CD4-positive, CD25-positive, alpha-beta regulatory T cell (primary cell): ENCODE data around the gene OLFML1. TPM values are rescaled to one million over a fixed set of nuclear protein-coding genes. Genes with fewer than 3 reads are reported as not detected.

Experiments used
- ATAC-seq, 2 donors: fragments of 150-1000 bp; cut with Tn5 transposase; one replicate each; pipeline ENCODE4 v1.10.0; 2021; ENCODE audit warnings: low read depth in 2 of 2, moderate number of reproducible peaks in 2 of 2, moderate library complexity in 1 of 2
- DNase-seq, 3 donors: peaks; one replicate each; pipeline versions ENCODE4 v3.0.0 to v3.0.0-alpha.2; 2012 to 2022; ENCODE audit warnings: mixed read lengths in 1 of 3
- H3K27ac ChIP-seq: one replicate; pipeline ENCODE4 v1.7.0; 2013; ENCODE audit warnings: mild to moderate bottlenecking, low read length; ENCODE audit not compliant: insufficient read depth, poor library complexity, severe bottlenecking
- H3K27me3 ChIP-seq: one replicate; pipeline ENCODE4 v1.7.0; 2013; ENCODE audit warnings: low read length; ENCODE audit not compliant: control insufficient read depth, insufficient read depth
- H3K36me3 ChIP-seq: one replicate; pipeline ENCODE4 v1.7.0; 2013; ENCODE audit warnings: mild to moderate bottlenecking, low read length, moderate library complexity; ENCODE audit not compliant: control insufficient read depth, insufficient read depth
- H3K4me1 ChIP-seq: 2 replicates; pipeline ENCODE4 v1.7.0; 2013; ENCODE audit warnings: mild to moderate bottlenecking, low read length; ENCODE audit not compliant: insufficient read depth, control insufficient read depth, poor library complexity, severe bottlenecking
- H3K4me3 ChIP-seq: one replicate; pipeline ENCODE4 v1.7.0; 2013; ENCODE audit warnings: low read depth, mild to moderate bottlenecking, low read length, moderate library complexity
- H3K9me3 ChIP-seq, 2 experiments: 1 replicate in 1 of 2; 2 replicates in 1 of 2; pipeline ENCODE4 v1.7.0; 2013; ENCODE audit warnings: low read length in 2 of 2, mild to moderate bottlenecking in 1 of 2, moderate library complexity in 1 of 2; ENCODE audit not compliant: control insufficient read depth in 2 of 2
- H3K27ac Mint-ChIP-seq, 3 donors: one replicate each; pipeline ENCODE4 v1.8.0; 2020 to 2022; ENCODE audit warnings: mild to moderate bottlenecking in 3 of 3, mixed read lengths in 3 of 3, moderate library complexity in 2 of 3
- H3K27me3 Mint-ChIP-seq: one replicate; pipeline ENCODE4 v1.8.0; 2022; ENCODE audit warnings: mild to moderate bottlenecking, mixed read lengths
- H3K36me3 Mint-ChIP-seq: one replicate; pipeline ENCODE4 v1.8.0; 2020; ENCODE audit warnings: mixed read lengths
- H3K4me1 Mint-ChIP-seq, 4 donors: one replicate each; pipeline ENCODE4 v1.8.0; 2020 to 2022; ENCODE audit warnings: mixed read lengths in 4 of 4, mild to moderate bottlenecking in 1 of 4
- H3K4me3 Mint-ChIP-seq, 4 donors: one replicate each; pipeline ENCODE4 v1.8.0; 2020 to 2022; ENCODE audit warnings: mild to moderate bottlenecking in 4 of 4, mixed read lengths in 4 of 4, moderate library complexity in 3 of 4
- H3K9me3 Mint-ChIP-seq, 7 donors: one replicate each; pipeline ENCODE4 v1.8.0; 2020 to 2022; ENCODE audit warnings: mixed read lengths in 7 of 7, mild to moderate bottlenecking in 3 of 7, moderate library complexity in 2 of 7
- polyA plus RNA-seq, 4 donors: library from polyadenylated mRNA; unstranded; fragments of 300-500 nt; fragmentation: Illumina TruSeq; gene quantifications; one replicate each; pipeline ENCODE4 v1.2.3, GENCODE V29; 2021
- total RNA-seq: library from RNA; stranded (reverse); gene quantifications from one replicate; pipeline ENCODE4 v1.2.3, GENCODE V29; 2022

OLFML1 gene
- total and polyA plus RNA-seq, 5 donors from 2014 or later = 0.10 to 0.13 (median 0.11) TPM; not detected in 2

GRCh38 chr11:7547687-7548086, 62.4 kb downstream of the OLFML1 start:
- no peaks in the 10 kb centered on the region for H3K4me1 ChIP-seq
- H3K27me3 ChIP-seq = no peaks in the 10 kb centered on the region
- no peaks in the 10 kb centered on the region for H3K36me3 ChIP-seq
- H3K27me3 Mint-ChIP-seq = no peaks in the 10 kb centered on the region
- H3K4me3 Mint-ChIP-seq = no peak overlapping the region
- H3K4me1 Mint-ChIP-seq = peaks cover 0 to 12% (median 1%) of the 10 kb centered on the region in 4 donors
- H3K9me3 Mint-ChIP-seq = no peaks in the 10 kb centered on the region
- H3K27ac Mint-ChIP-seq = peak overlapping the region in 1 of 3 donors; percentile 34
- H3K36me3 Mint-ChIP-seq = peaks cover 10% of the 10 kb centered on the region
- H3K4me3 ChIP-seq = no peak overlapping the region
- no peaks in the 10 kb centered on the region for H3K9me3 ChIP-seq
- ATAC-seq (no peak), DNase-seq (no peak)
- no peak overlapping the region for H3K27ac ChIP-seq

- DNase-seq = peak in 2 of 3 donors; percentile 8 to 50
- H3K4me3 ChIP-seq = no peak overlapping the region
- H3K9me3 ChIP-seq = no peaks in the 10 kb centered on the region
- no peaks in the 10 kb centered on the region for H3K36me3 ChIP-seq
- no peaks in the 10 kb centered on the region for H3K27me3 ChIP-seq
- H3K36me3 Mint-ChIP-seq = peaks cover 12% of the 10 kb centered on the region
- H3K4me3 Mint-ChIP-seq = no peak overlapping the region
- no peak for ATAC-seq
- H3K4me1 Mint-ChIP-seq = peaks cover 0 to 12% (median 1%) of the 10 kb centered on the region in 4 donors
- no peak overlapping the region for H3K27ac Mint-ChIP-seq
- H3K4me1 ChIP-seq = no peaks in the 10 kb centered on the region
- H3K9me3 Mint-ChIP-seq = no peaks in the 10 kb centered on the region
- H3K27me3 Mint-ChIP-seq = no peaks in the 10 kb centered on the region
- no peak overlapping the region for H3K27ac ChIP-seq
Measured at GRCh38 chr11:7548659-7549274, 63.5 kb downstream of the OLFML1 start.

- Mint-ChIP-seq H3K27me3 (no peaks in the 10 kb centered on the region), H3K4me1 (peaks cover 0 to 12% (median 1%) of the 10 kb centered on the region in 4 donors), H3K4me3 (no peak overlapping the region), H3K36me3 (peaks cover 12% of the 10 kb centered on the region), H3K9me3 (no peaks in the 10 kb centered on the region), H3K27ac (peak overlapping the region in 1 of 3 donors; percentile 12)
- ATAC-seq = no peak
- no peak overlapping the region for H3K4me3 ChIP-seq
- no peaks in the 10 kb centered on the region for H3K27me3 ChIP-seq
- no peaks in the 10 kb centered on the region for H3K9me3 ChIP-seq
- no peak for DNase-seq
- H3K4me1 ChIP-seq = no peaks in the 10 kb centered on the region
- H3K27ac ChIP-seq = no peak overlapping the region
- H3K36me3 ChIP-seq = no peaks in the 10 kb centered on the region
Measured at GRCh38 chr11:7549681-7550080, 64.4 kb downstream of the OLFML1 start.

- Mint-ChIP-seq H3K36me3 (peaks cover 12% of the 10 kb centered on the region), H3K27ac (no peak overlapping the region)
Measured at GRCh38 chr11:7551571-7551970, 66.3 kb downstream of the OLFML1 start.

GRCh38 chr11:7552666-7553065, 67.4 kb downstream of the OLFML1 start:
- DNase-seq (no peak), ATAC-seq (no peak)
- Histone ChIP-seq H3K36me3 (no peaks in the 10 kb centered on the region), H3K4me1 (no peaks in the 10 kb centered on the region), H3K4me3 (no peak overlapping the region), H3K27me3 (no peaks in the 10 kb centered on the region), H3K27ac (no peak overlapping the region), H3K9me3 (no peaks in the 10 kb centered on the region)
- H3K9me3 Mint-ChIP-seq = no peaks in the 10 kb centered on the region
- H3K27ac Mint-ChIP-seq = no peak overlapping the region
- no peak overlapping the region for H3K4me3 Mint-ChIP-seq
- H3K36me3 Mint-ChIP-seq = peaks cover 15% of the 10 kb centered on the region
- peaks cover 0 to 8% (median 1%) of the 10 kb centered on the region in 4 donors for H3K4me1 Mint-ChIP-seq
- H3K27me3 Mint-ChIP-seq = no peaks in the 10 kb centered on the region

More at GRCh38 chr11:7551571-7551970, 66.3 kb downstream of the OLFML1 start:
- Histone ChIP-seq H3K36me3 (no peaks in the 10 kb centered on the region), H3K4me1 (no peaks in the 10 kb centered on the region), H3K4me3 (no peak overlapping the region), H3K27me3 (no peaks in the 10 kb centered on the region), H3K9me3 (no peaks in the 10 kb centered on the region), H3K27ac (no peak overlapping the region)
- Mint-ChIP-seq H3K4me1 (peaks cover 0 to 12% (median 2%) of the 10 kb centered on the region in 4 donors), H3K27me3 (no peaks in the 10 kb centered on the region), H3K4me3 (no peak overlapping the region), H3K9me3 (no peaks in the 10 kb centered on the region)
- ATAC-seq (no peak), DNase-seq (no peak)

GRCh38 chr11:7555052-7555699, 69.9 kb downstream of the OLFML1 start:
- H3K27ac Mint-ChIP-seq = no peak overlapping the region
- DNase-seq = no peak

GRCh38 chr11:7558046-7558445, 72.7 kb downstream of the OLFML1 start:
- ATAC-seq (no peak), DNase-seq (no peak)
- Histone ChIP-seq H3K9me3 (no peaks in the 10 kb centered on the region), H3K36me3 (no peaks in the 10 kb centered on the region), H3K4me1 (no peaks in the 10 kb centered on the region), H3K4me3 (no peak overlapping the region), H3K27ac (no peak overlapping the region), H3K27me3 (no peaks in the 10 kb centered on the region)
- Mint-ChIP-seq H3K9me3 (no peaks in the 10 kb centered on the region), H3K36me3 (peaks cover 4% of the 10 kb centered on the region), H3K27me3 (no peaks in the 10 kb centered on the region), H3K27ac (no peak overlapping the region), H3K4me1 (peaks cover 0 to 3% (median 0%) of the 10 kb centered on the region in 4 donors), H3K4me3 (no peak overlapping the region)

More at GRCh38 chr11:7555052-7555699, 69.9 kb downstream of the OLFML1 start:
- no peaks in the 10 kb centered on the region for H3K9me3 ChIP-seq
- no peak overlapping the region for H3K4me3 ChIP-seq
- Mint-ChIP-seq H3K27me3 (no peaks in the 10 kb centered on the region), H3K9me3 (no peaks in the 10 kb centered on the region), H3K36me3 (peaks cover 15% of the 10 kb centered on the region), H3K4me1 (peaks cover 0 to 3% (median 0%) of the 10 kb centered on the region in 4 donors), H3K4me3 (no peak overlapping the region)
- no peaks in the 10 kb centered on the region for H3K27me3 ChIP-seq
- H3K36me3 ChIP-seq = no peaks in the 10 kb centered on the region
- no peaks in the 10 kb centered on the region for H3K4me1 ChIP-seq
- no peak overlapping the region for H3K27ac ChIP-seq
- ATAC-seq = no peak
